Type B pancreatic cell (in vitro differentiated cells): ENCODE measurements around the gene KCNAB1. TPM values are rescaled to one million over a fixed set of nuclear protein-coding genes. Genes with fewer than 3 reads are reported as not detected.
"Not testable (repeated sequence)": the region's sequence is repeated elsewhere in the genome, so short reads cannot be mapped to it uniquely, and the experiment has no call there.

Experiments
- DNase-seq: peaks from one replicate; pipeline ENCODE4 v3.0.0; 2021; ENCODE audit warnings: mixed read lengths; ENCODE audit not compliant: unreplicated experiment; ENCODE audit errors: extremely low spot score
- H3K27ac Mint-ChIP-seq: 2 replicates; pipeline ENCODE4 v1.8.0; 2021; ENCODE audit warnings: mild to moderate bottlenecking, mixed read lengths
- H3K27me3 Mint-ChIP-seq: 2 replicates; pipeline ENCODE4 v1.8.0; 2021; ENCODE audit warnings: mixed read lengths
- H3K36me3 Mint-ChIP-seq: 2 replicates; pipeline ENCODE4 v1.8.0; 2021; ENCODE audit warnings: mixed read lengths
- H3K4me1 Mint-ChIP-seq: one replicate; pipeline ENCODE4 v1.8.0; 2021; ENCODE audit warnings: mixed read lengths; ENCODE audit not compliant: unreplicated experiment
- H3K4me3 Mint-ChIP-seq: 2 replicates; pipeline ENCODE4 v1.8.0; 2021; ENCODE audit warnings: mild to moderate bottlenecking, mixed read lengths
- H3K9me3 Mint-ChIP-seq: 2 replicates; pipeline ENCODE4 v1.8.0; 2021; ENCODE audit warnings: mixed read lengths
- total RNA-seq: library from RNA; stranded (reverse); gene quantifications from 2 replicates; pipeline ENCODE4 v1.2.1, GENCODE V29; 2021; ENCODE audit warnings: low replicate concordance
- TF ChIP-seq, protein P1 (sequence below): fragments of 200-600 bp; sonication (generic); conservative IDR thresholded peaks from 2 replicates; pipeline ENCODE4 v1.5.0; 2021; ENCODE audit warnings: antibody characterized with exemption, mild to moderate bottlenecking

Gene KCNAB1
- total RNA-seq, 1 donor from 2014 or later: 6.1 TPM

GRCh38 chr3:156189927-156190326 lies 69.5 kb downstream of the KCNAB1 start:
- H3K4me1 Mint-ChIP-seq: no peaks in the 10 kb centered on the region
- DNase-seq: no peak
- no peaks in the 10 kb centered on the region for H3K27me3 Mint-ChIP-seq
- H3K4me3 Mint-ChIP-seq: no peak overlapping the region
- TF ChIP-seq, protein P1, sequence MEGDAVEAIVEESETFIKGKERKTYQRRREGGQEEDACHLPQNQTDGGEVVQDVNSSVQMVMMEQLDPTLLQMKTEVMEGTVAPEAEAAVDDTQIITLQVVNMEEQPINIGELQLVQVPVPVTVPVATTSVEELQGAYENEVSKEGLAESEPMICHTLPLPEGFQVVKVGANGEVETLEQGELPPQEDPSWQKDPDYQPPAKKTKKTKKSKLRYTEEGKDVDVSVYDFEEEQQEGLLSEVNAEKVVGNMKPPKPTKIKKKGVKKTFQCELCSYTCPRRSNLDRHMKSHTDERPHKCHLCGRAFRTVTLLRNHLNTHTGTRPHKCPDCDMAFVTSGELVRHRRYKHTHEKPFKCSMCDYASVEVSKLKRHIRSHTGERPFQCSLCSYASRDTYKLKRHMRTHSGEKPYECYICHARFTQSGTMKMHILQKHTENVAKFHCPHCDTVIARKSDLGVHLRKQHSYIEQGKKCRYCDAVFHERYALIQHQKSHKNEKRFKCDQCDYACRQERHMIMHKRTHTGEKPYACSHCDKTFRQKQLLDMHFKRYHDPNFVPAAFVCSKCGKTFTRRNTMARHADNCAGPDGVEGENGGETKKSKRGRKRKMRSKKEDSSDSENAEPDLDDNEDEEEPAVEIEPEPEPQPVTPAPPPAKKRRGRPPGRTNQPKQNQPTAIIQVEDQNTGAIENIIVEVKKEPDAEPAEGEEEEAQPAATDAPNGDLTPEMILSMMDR: no peak
- peaks cover 6% of the 10 kb centered on the region for H3K9me3 Mint-ChIP-seq
- H3K27ac Mint-ChIP-seq: no peak overlapping the region
- H3K36me3 Mint-ChIP-seq: peaks cover 4% of the 10 kb centered on the region

- H3K27ac Mint-ChIP-seq, H3K36me3 Mint-ChIP-seq, H3K9me3 Mint-ChIP-seq, H3K4me3 Mint-ChIP-seq, H3K27me3 Mint-ChIP-seq, H3K4me1 Mint-ChIP-seq, DNase-seq: not testable (repeated sequence)
Measured at GRCh38 chr3:156194945-156195344, 74.6 kb downstream of the KCNAB1 start.

DNA sequence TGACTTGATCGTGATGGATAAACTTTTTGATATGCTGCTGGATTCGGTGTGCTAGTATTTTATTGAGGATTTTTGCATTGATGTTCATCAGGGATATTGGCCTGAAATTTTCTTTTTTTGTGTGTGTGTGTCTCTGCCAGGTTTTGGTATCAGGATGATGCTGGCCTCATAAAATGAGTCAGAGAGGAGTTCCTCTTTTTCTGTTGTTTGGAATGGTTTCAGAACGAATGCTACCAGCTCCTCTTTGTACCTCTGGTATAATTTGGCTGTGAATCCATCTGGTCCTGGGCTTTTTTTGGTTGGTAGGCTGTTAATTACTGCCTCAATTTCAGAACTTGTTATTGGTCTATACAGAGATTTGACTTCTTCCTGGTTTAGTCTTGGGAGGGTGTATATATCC lies 76.8 kb downstream of the KCNAB1 start:
- not testable (repeated sequence) for H3K36me3 Mint-ChIP-seq, H3K4me1 Mint-ChIP-seq, DNase-seq, H3K9me3 Mint-ChIP-seq, H3K4me3 Mint-ChIP-seq, H3K27ac Mint-ChIP-seq, H3K27me3 Mint-ChIP-seq

GRCh38 chr3:156201411-156202405 lies 81.3 kb downstream of the KCNAB1 start:
- Mint-ChIP-seq H3K9me3 (peaks cover 6% of the 10 kb centered on the region), H3K27me3 (no peaks in the 10 kb centered on the region), H3K36me3 (no peaks in the 10 kb centered on the region), H3K4me1 (no peaks in the 10 kb centered on the region), H3K27ac (no peak overlapping the region), H3K4me3 (no peak overlapping the region)
- no peak for DNase-seq
- TF ChIP-seq, protein P1: no peak

DNA sequence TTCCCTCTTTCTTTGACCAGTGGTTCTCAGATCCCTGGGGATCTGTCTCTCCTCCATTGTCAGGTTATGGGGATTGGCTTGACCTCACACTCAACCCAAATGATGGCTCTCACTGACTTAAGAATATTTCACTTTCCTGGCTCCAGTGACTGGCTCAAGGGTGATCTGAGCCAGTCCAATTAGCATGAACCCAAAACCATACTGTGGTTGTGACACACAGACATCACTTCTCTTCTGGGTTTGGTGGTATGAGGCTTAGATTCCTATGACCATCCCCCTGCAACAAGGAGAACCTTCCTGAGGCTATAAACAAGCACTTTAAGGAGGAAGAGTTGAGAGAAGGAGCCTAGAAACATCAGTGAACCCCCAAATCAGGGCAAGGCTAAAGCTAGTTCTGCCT lies 85.8 kb downstream of the KCNAB1 start:
- no peaks in the 10 kb centered on the region for H3K9me3 Mint-ChIP-seq

DNA sequence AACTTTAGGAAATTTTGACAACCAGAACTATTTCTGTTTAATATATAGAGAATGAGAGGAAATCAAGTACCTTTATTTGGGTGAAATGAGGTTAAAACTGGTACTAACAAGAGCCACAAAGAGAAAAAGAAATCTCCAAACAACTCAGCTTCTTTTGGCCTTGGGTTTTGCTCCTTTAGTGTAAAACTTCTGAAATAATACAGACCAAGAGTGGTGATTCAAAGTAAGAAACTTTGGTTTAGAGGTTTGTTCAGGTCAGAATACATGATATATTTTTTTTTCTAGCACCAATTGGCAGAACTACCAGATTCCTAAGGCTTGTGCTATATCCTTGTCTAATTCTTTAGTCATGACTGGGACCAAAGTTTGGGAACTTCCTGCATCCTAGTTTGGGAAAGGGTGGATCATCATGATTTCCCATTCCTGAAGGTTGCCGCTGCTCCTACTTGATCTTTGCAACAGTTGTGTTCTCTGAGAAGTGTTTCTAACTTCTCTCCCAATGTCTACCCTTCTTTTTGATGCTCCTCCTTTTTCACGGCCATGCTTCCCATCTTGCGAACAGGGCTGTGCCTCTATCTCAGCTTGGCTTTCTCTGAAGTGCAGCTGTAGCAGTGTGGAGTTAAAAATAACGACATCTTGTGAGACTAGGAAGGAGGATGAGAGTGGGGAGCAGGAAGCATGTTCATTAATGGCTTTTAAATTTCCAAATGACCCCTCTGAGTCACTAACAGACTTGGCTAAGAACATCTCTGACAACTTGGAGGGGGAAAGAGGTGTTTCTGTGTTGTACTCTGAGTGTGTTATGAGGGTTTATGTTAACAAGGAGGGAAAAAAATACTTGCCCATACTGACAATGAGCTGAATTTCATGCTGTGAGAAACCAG lies 87.7 kb downstream of the KCNAB1 start:
- H3K4me1 Mint-ChIP-seq: peaks cover 8% of the 10 kb centered on the region
- H3K9me3 Mint-ChIP-seq: no peaks in the 10 kb centered on the region
- DNase-seq: no peak
- H3K36me3 Mint-ChIP-seq: no peaks in the 10 kb centered on the region
- TF ChIP-seq, protein P1: no peak
- H3K27ac Mint-ChIP-seq: no peak overlapping the region
- no peak overlapping the region for H3K4me3 Mint-ChIP-seq
- H3K27me3 Mint-ChIP-seq: peaks cover 7% of the 10 kb centered on the region

More for the DNA sequence above, 85.8 kb downstream of the KCNAB1 start:
- TF ChIP-seq, protein P1: no peak
- Mint-ChIP-seq H3K27ac (no peak overlapping the region), H3K27me3 (peaks cover 3% of the 10 kb centered on the region), H3K4me3 (no peak overlapping the region), H3K36me3 (no peaks in the 10 kb centered on the region), H3K4me1 (peaks cover 8% of the 10 kb centered on the region)
- DNase-seq: no peak
